Tibial artery (tissue), 4 donors: ENCODE data around the gene EIF1B.

Experiments
- DNase-seq, 2 donors: peaks; one replicate each; pipeline ENCODE4 v3.0.0-alpha.2; 2019
- H3K27ac ChIP-seq, 2 donors: fragments of 200-600 bp; sonication (generic) in 1 of 2; 1 replicate in 1 of 2; 2 replicates in 1 of 2; pipeline ENCODE4 v1.5.1; 2018 to 2019; ENCODE audit warnings: mild to moderate bottlenecking in 1 of 2
- H3K27me3 ChIP-seq, 2 donors: fragments of 200-600 bp; sonication (generic) in 1 of 2; one replicate each; pipeline versions ENCODE4 v1.5.1 to v1.6.0; 2016 to 2019
- H3K36me3 ChIP-seq, 3 donors: fragments of 200-600 bp; sonication (generic) in 2 of 3; one replicate each; pipeline ENCODE4 v1.5.1; 2016 to 2019; ENCODE audit warnings: mild to moderate bottlenecking in 2 of 3
- H3K4me1 ChIP-seq, 4 donors: fragments of 200-600 bp; sonication (generic) in 2 of 4; 1 replicate in 3 of 4; 2 replicates in 1 of 4; pipeline ENCODE4 v1.5.1; 2016 to 2019
- H3K4me3 ChIP-seq, 2 donors: fragments of 200-600 bp; sonication (generic) in 1 of 2; 1 replicate in 1 of 2; 2 replicates in 1 of 2; pipeline ENCODE4 v1.5.1; 2018 to 2019; ENCODE audit warnings: mild to moderate bottlenecking in 2 of 2
- H3K9me3 ChIP-seq, 3 donors: fragments of 200-600 bp; sonication (generic) in 1 of 3; one replicate each; pipeline ENCODE4 v1.5.1; 2016 to 2019
- intact Hi-C: fragments of 100-400 bp; cut with DNase I; formaldehyde crosslinking; loops from one replicate; pipeline ENCODE4 v1.15.0; 2023; ENCODE audit warnings: low total_unique reads
- TF ChIP-seq, protein P1 (sequence below), 2 experiments: fragments of 200-600 bp in 1 of 2; fragments of 450-650 bp in 1 of 2; IDR thresholded peaks; one replicate each; pipeline ENCODE4 v1.5.1; 2017 to 2019; ENCODE audit warnings: antibody characterized with exemption in 2 of 2, mild to moderate bottlenecking in 1 of 2, moderate library complexity in 1 of 2

EIF1B gene

DNA sequence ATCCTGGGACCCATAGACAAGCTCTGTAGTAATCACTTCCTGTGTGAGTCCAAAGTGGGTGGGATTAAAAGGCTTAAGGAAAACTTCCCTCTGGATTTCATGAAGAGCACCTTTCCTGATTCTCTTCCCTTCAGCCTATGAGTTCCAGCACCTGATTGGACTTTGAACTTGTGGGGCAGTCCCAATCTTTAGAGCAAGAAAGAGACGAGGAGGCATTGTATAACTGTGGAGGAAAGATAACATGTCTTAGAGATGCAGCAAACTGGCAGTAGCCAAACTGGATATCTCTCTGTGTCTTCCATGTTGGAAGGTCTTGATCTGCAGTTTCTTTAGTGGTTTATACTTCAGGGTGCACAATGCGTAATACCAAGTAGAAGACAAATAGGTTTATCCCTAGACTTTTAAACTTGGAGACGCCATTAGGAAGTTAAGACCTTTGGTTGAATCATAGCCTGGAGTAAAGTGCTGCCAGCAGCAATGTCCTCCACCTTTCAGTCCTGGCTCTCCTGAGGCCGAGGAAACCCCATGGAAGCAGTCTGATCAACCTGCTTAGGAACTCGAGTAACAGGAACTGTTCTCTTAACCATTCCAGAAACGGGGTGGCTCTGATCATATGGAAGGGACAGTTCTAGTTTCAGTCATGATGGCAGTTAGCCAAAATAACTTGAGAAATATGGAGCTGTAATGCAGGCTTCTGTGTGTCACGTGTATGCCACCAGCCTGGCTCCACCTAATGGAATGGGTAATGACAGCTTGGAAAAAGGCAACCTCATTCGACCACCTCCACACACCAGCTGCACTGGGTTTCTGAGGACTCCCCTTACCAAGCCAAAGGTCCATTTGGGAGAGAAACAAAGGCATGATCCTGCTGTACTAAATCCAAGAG, 4.7 kb downstream of the EIF1B start:
- no peak overlapping the region for H3K4me3 ChIP-seq
- H3K9me3 ChIP-seq, result no peaks in the 10 kb centered on the region
- no peak for DNase-seq
- H3K27ac ChIP-seq, result peak overlapping the region in 1 of 2 donors; percentile 38
- peaks cover 27 to 32% (median 28%) of the 10 kb centered on the region in 3 donors for H3K36me3 ChIP-seq
- intact Hi-C loops, result loop anchor here (5.0 kb wide), 1 partner anchor 143 kb away; the partner anchor contains the start of gene RPL14
- peaks cover 0 to 34% (median 6%) of the 10 kb centered on the region in 4 donors for H3K4me1 ChIP-seq
- no peaks in the 10 kb centered on the region for H3K27me3 ChIP-seq
- TF ChIP-seq, protein P1, sequence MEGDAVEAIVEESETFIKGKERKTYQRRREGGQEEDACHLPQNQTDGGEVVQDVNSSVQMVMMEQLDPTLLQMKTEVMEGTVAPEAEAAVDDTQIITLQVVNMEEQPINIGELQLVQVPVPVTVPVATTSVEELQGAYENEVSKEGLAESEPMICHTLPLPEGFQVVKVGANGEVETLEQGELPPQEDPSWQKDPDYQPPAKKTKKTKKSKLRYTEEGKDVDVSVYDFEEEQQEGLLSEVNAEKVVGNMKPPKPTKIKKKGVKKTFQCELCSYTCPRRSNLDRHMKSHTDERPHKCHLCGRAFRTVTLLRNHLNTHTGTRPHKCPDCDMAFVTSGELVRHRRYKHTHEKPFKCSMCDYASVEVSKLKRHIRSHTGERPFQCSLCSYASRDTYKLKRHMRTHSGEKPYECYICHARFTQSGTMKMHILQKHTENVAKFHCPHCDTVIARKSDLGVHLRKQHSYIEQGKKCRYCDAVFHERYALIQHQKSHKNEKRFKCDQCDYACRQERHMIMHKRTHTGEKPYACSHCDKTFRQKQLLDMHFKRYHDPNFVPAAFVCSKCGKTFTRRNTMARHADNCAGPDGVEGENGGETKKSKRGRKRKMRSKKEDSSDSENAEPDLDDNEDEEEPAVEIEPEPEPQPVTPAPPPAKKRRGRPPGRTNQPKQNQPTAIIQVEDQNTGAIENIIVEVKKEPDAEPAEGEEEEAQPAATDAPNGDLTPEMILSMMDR (IDR thresholded peaks at IDR 0.05), result no peak

DNA sequence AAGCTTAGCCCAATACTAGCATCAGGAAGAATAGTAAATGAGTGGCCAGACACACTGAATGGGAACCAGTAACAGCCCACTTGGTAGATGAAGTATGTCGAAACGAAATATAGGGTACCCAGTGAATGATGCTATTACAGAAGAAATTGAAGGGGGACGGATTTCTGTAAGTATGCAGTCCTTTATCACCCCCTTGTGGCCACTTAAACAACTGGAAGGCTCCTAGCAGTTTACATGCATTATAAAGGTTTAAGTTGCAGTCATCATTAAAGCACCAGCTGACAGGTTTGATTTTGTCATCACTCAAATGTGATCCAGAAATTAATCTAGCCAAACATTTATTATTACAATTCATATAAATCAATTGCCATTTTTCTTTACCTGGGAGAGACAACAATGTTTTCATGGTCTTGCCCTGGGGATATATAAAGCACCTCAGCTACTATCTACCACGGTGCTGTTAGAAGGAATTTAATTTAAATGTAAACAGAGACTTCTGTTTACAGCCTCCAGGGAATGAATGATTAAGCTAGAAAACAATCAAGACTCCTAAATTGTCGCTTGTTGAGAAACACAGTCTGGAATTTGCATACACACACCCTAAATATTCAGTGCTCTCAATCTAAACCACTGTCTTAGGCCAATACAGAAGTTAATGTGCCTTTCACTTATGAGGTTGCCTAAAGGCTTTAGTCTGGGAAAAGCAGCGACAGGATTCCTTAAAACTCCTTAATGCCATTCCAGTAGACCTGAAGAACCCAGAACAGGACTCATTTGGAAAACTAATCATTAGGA, 7.8 kb downstream of the EIF1B start:
- H3K27me3 ChIP-seq, result no peaks in the 10 kb centered on the region
- H3K9me3 ChIP-seq, result no peaks in the 10 kb centered on the region
- intact Hi-C loops, result loop anchor here (2.0 to 5.0 kb wide), 3 partner anchors 124 to 495 kb away; no protein-coding TSS in a partner anchor
- H3K27ac ChIP-seq, result no peak overlapping the region
- TF ChIP-seq, protein P1 (IDR thresholded peaks at IDR 0.05), result peak; percentile 81 to 86
- no peak overlapping the region for H3K4me3 ChIP-seq
- peaks cover 15 to 32% (median 24%) of the 10 kb centered on the region in 3 donors for H3K36me3 ChIP-seq
- peak in 1 of 2 donors; percentile 53 for DNase-seq
- H3K4me1 ChIP-seq, result peaks cover 0 to 20% (median 2%) of the 10 kb centered on the region in 4 donors

DNA sequence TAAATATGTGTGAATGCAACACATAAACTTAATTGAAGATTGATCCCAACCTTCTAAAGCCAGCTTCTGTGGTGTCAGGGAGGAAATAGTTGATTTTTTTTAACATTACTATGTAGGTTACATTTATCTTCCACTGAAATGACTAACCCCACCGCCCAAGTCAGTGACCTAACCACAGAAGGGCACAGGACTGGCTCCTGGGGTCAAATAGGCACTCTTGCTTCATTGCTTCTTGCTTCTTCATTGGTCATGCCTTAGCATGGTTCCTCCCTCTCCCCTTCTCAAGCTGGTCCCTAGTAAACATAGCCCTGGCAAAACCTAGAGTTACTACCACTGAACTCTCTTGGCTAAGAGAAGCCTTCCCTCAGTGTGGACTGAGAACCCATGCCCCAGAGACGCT, 12.3 kb downstream of the EIF1B start:
- intact Hi-C loops, result no loop called here
- Histone ChIP-seq H3K27me3 (no peaks in the 10 kb centered on the region), H3K4me1 (no peaks in the 10 kb centered on the region), H3K9me3 (no peaks in the 10 kb centered on the region), H3K36me3 (no peaks in the 10 kb centered on the region), H3K4me3 (no peak overlapping the region), H3K27ac (no peak overlapping the region)
- DNase-seq, result no peak
- TF ChIP-seq, protein P1 (IDR thresholded peaks at IDR 0.05), result no peak

DNA sequence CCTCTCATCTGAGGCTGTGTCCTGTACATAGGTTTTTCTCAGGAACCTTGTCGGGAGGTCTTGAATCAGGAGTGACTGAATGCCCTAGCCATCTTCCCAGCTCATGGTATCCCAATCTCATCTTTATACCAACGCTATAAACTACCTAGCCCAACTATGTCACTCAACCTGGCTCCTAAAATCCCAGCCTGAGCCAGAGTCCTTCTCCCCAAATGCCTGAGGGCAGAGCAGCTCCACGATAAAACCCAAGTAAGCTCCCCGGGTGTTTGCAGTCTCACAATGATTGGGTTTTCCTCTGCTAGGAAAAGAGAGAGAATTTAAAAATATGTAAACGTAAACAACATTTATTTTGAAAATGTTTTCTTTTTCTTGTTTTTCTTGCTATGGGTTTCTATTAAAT, 14.4 kb downstream of the EIF1B start:
- intact Hi-C loops, result no loop called here
- DNase-seq, result no peak
- no peaks in the 10 kb centered on the region for H3K9me3 ChIP-seq
- H3K36me3 ChIP-seq, result no peaks in the 10 kb centered on the region
- H3K27me3 ChIP-seq, result no peaks in the 10 kb centered on the region
- H3K4me1 ChIP-seq, result peaks cover 0 to 3% (median 1%) of the 10 kb centered on the region in 4 donors
- TF ChIP-seq, protein P1 (IDR thresholded peaks at IDR 0.05), result no peak
- no peak overlapping the region for H3K27ac ChIP-seq
- H3K4me3 ChIP-seq, result no peak overlapping the region

DNA sequence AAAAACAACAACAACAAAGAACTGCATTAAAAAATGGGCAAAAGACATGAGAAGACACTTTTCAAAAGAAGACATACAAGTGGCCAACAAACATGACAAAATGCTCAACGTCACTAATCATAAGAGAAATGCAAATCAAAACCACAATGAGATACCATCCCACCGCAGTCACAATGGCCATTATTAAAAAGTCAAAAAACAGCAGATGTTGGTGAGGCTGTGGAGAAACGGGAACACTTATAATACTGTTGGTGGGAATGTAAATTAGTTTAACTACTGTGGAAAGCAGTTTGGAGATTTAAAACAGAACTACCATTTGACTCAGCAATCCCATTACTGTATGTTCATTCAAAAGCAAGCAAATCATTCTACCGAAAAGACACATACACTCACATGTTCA, 15.1 kb downstream of the EIF1B start:
- TF ChIP-seq, protein P1 (IDR thresholded peaks at IDR 0.05), result no peak
- intact Hi-C loops, result no loop called here
- Histone ChIP-seq H3K4me3 (no peak overlapping the region), H3K27ac (no peak overlapping the region), H3K27me3 (no peaks in the 10 kb centered on the region), H3K9me3 (no peaks in the 10 kb centered on the region), H3K36me3 (no peaks in the 10 kb centered on the region), H3K4me1 (peaks cover 0 to 3% (median 1%) of the 10 kb centered on the region in 4 donors)
- no peak for DNase-seq
